Hepatocyte (in vitro differentiated cells): ENCODE results near the gene STPG1. TPM values are rescaled to one million over a fixed set of nuclear protein-coding genes. Genes with fewer than 3 reads are reported as not detected.

ENCODE experiments used
- DNase-seq: peaks from one replicate; pipeline ENCODE4 v3.0.0-alpha.2; 2016; ENCODE audit warnings: low spot score
- H2AFZ ChIP-seq: fragments of 200-600 bp; sonication (generic); 2 replicates; pipeline ENCODE4 v1.6.0; 2016; ENCODE audit warnings: antibody characterized with exemption, mild to moderate bottlenecking
- H3K27ac ChIP-seq: fragments of 200-600 bp; sonication (generic); 2 replicates; pipeline ENCODE4 v1.5.1; 2016; ENCODE audit warnings: mild to moderate bottlenecking
- H3K27me3 ChIP-seq: fragments of 200-600 bp; sonication (generic); 2 replicates; pipeline ENCODE4 v1.6.1; 2016
- H3K36me3 ChIP-seq: fragments of 200-600 bp; sonication (generic); replicated peaks from 2 replicates; pipeline ENCODE4 v1.5.1; 2016; ENCODE audit warnings: low read depth; ENCODE audit not compliant: insufficient read depth
- H3K4me1 ChIP-seq: fragments of 200-600 bp; sonication (generic); 2 replicates; pipeline ENCODE4 v1.5.1; 2016; ENCODE audit warnings: mild to moderate bottlenecking, moderate library complexity; ENCODE audit not compliant: insufficient read depth
- H3K4me2 ChIP-seq: fragments of 200-600 bp; sonication (generic); 2 replicates; pipeline ENCODE4 v1.6.0; 2016
- H3K4me3 ChIP-seq: fragments of 200-600 bp; sonication (generic); 2 replicates; pipeline ENCODE4 v1.5.1; 2016; ENCODE audit warnings: mild to moderate bottlenecking
- H3K79me2 ChIP-seq: fragments of 200-600 bp; sonication (generic); 2 replicates; pipeline ENCODE4 v1.6.0; 2017; ENCODE audit warnings: mild to moderate bottlenecking
- H3K9me2 ChIP-seq: fragments of 200-600 bp; sonication (generic); replicated peaks from 2 replicates; pipeline ENCODE4 v1.6.0; 2017; ENCODE audit warnings: mild to moderate bottlenecking; ENCODE audit not compliant: insufficient read depth
- H3K9me3 ChIP-seq: fragments of 200-600 bp; sonication (generic); 2 replicates; pipeline ENCODE4 v1.5.1; 2016; ENCODE audit warnings: low read depth, mild to moderate bottlenecking
- H4K20me1 ChIP-seq: fragments of 200-600 bp; sonication (generic); 2 replicates; pipeline ENCODE4 v1.6.0; 2016; ENCODE audit warnings: mild to moderate bottlenecking; ENCODE audit not compliant: insufficient read depth, poor library complexity, severe bottlenecking
- CTCF ChIP-seq: fragments of 200-600 bp; sonication (generic); IDR thresholded peaks from 2 replicates; pipeline ENCODE4 v1.5.1; 2016; ENCODE audit warnings: antibody characterized with exemption, mild to moderate bottlenecking; ENCODE audit not compliant: poor library complexity
- EZH2 ChIP-seq: fragments of 200-600 bp; sonication (generic); IDR thresholded peaks from 2 replicates; pipeline ENCODE4 v1.6.1; 2016; ENCODE audit warnings: antibody characterized with exemption, mild to moderate bottlenecking, borderline replicate concordance
- EZH2phosphoT487 ChIP-seq: fragments of 200-600 bp; sonication (generic); IDR thresholded peaks from one replicate; pipeline ENCODE4 v1.6.1; 2018; ENCODE audit warnings: antibody characterized with exemption, mild to moderate bottlenecking, low read depth, moderate library complexity; ENCODE audit not compliant: unreplicated experiment, severe bottlenecking
- WGBS: methylation state at CpG from one replicate; pipeline ENCODE4 v1.1.6; 2016; ENCODE audit warnings: low lambda C conversion rate; ENCODE audit errors: missing lambda C conversion rate; 5-methylcytosine and 5-hydroxymethylcytosine counted together
- polyA plus RNA-seq: library from polyadenylated mRNA; unstranded; fragments of >200 nt; fragmentation: Nextera tagmentation; extraction: Ambion mirVana; gene quantifications from 2 replicates; pipeline ENCODE4 v1.2.1, GENCODE V29; 2016
- total RNA-seq: library from RNA; depleted of rRNA; stranded (reverse); fragments of >200 nt; gene quantifications from 2 replicates; pipeline ENCODE4 v1.2.3, GENCODE V29; 2014

The STPG1 gene
- total and polyA plus RNA-seq, 2 experiments from 2014 or later = 3.5 to 4.3 TPM

- TF ChIP-seq EZH2phosphoT487 (no peak), EZH2 (no peak), CTCF (no peak)
- no peak overlapping the region for H3K27ac ChIP-seq
- H4K20me1 ChIP-seq = no peaks in the 10 kb centered on the region
- no peak overlapping the region for H3K4me2 ChIP-seq
- no peaks in the 10 kb centered on the region for H3K9me2 ChIP-seq
- no peak for DNase-seq
- no peaks in the 10 kb centered on the region for H3K9me3 ChIP-seq
- no peaks in the 10 kb centered on the region for H3K36me3 ChIP-seq
- H2AFZ ChIP-seq = no peak overlapping the region
- H3K79me2 ChIP-seq = no peaks in the 10 kb centered on the region
- H3K4me1 ChIP-seq = no peaks in the 10 kb centered on the region
- H3K27me3 ChIP-seq = peaks cover 3% of the 10 kb centered on the region
- 85% methylated on average over 4 of the region's 4 CpGs for WGBS
- H3K4me3 ChIP-seq = no peak overlapping the region
Observed at GRCh38 chr1:24309762-24310485, 103.7 kb downstream of the STPG1 start.

DNA sequence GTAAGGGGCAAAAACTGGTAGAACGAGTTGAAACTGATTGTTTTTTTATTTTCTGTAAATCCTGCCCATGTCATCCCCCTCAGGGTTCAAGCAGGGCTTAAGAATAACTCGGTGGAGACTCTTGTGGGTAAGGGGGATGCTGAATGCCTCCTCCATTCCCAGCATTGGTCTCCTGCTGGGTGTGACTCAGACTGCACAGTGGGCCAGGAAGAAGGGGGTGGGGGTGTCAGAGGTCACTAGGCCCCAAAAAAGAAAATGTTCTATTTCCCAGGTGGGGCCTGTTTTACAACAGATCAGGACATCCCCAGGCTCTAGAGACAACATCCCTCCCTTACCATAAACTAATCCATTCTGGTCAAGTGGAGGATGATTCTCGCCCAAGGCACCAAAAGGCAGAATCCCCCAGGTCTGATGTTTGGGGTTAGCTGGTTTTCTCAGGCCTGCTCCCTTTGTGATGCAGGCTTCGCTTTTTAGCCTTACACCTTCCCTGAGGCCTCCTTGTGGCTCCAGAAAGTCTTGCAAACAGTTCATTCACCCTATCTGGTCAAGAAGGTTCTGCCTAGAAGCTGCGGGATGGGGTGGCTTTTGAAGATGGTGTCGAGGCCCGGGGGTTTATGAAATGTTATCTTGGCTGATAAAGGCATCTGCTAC, 105.1 kb downstream of the STPG1 start:
- no peaks in the 10 kb centered on the region for H4K20me1 ChIP-seq
- WGBS = 54% methylated on average over 7 of the region's 7 CpGs
- no peak overlapping the region for H3K4me2 ChIP-seq
- no peak overlapping the region for H3K27ac ChIP-seq
- no peaks in the 10 kb centered on the region for H3K9me2 ChIP-seq
- peaks cover 3% of the 10 kb centered on the region for H3K27me3 ChIP-seq
- no peaks in the 10 kb centered on the region for H3K36me3 ChIP-seq
- no peaks in the 10 kb centered on the region for H3K4me1 ChIP-seq
- no peaks in the 10 kb centered on the region for H3K79me2 ChIP-seq
- no peaks in the 10 kb centered on the region for H3K9me3 ChIP-seq
- DNase-seq = no peak
- TF ChIP-seq CTCF (peak; percentile 5), EZH2phosphoT487 (no peak)
- no peak overlapping the region for H2AFZ ChIP-seq
- no peak overlapping the region for H3K4me3 ChIP-seq

Other genes starting within 250 kb of the STPG1 start
- gene IFNLR1, start 226.5 kb downstream of the STPG1 start, total RNA-seq = 5.8 and 6.4 TPM in 2 replicates
- gene IFNLR1, start 226.5 kb downstream of the STPG1 start, polyA plus RNA-seq = 3.6 and 7.5 TPM in 2 replicates
- 2.4 and 2.7 TPM in 2 replicates for gene GRHL3, start 94.4 kb downstream of the STPG1 start, total RNA-seq
- gene GRHL3, start 94.4 kb downstream of the STPG1 start, polyA plus RNA-seq = 6.9 and 7.9 TPM in 2 replicates
- 25.4 and 26.6 TPM in 2 replicates for gene NIPAL3, start 2.0 kb upstream of the STPG1 start, total RNA-seq
- gene NIPAL3, start 2.0 kb upstream of the STPG1 start, polyA plus RNA-seq = 27.3 and 37.9 TPM in 2 replicates
- gene RCAN3, start 89.1 kb upstream of the STPG1 start, total RNA-seq = 9.0 and 10.1 TPM in 2 replicates
- gene RCAN3, start 89.1 kb upstream of the STPG1 start, polyA plus RNA-seq = 6.2 and 6.4 TPM in 2 replicates
- 6.3 and 8.1 TPM in 2 replicates for gene NCMAP, start 142.3 kb upstream of the STPG1 start, total RNA-seq
- gene NCMAP, start 142.3 kb upstream of the STPG1 start, polyA plus RNA-seq = 2.7 and 3.5 TPM in 2 replicates
- gene SRRM1, start 229.5 kb upstream of the STPG1 start, total RNA-seq = 52.5 and 61.6 TPM in 2 replicates
- 84.3 and 131 TPM in 2 replicates for gene SRRM1, start 229.5 kb upstream of the STPG1 start, polyA plus RNA-seq